Activated T-helper 2 cell treated with anti-CD3 and anti-CD28 coated beads, Interferon-gamma antibody, Interleukin-2, Interleukin-4, amounts not matched to agents 10 μg/mL and 5 μg/mL and 100 μg/mL, durations not matched to agents 14 hours and 24 hours and 36 hours (primary cell): ENCODE results near the gene STAT6. TPM values are rescaled to one million over a fixed set of nuclear protein-coding genes. Genes with fewer than 3 reads are reported as not detected.

ENCODE experiments used
- DNase-seq: peaks from one replicate; pipeline ENCODE4 v3.0.0; 2021; ENCODE audit warnings: low spot score
- H3K27ac Mint-ChIP-seq: one replicate; pipeline ENCODE4 v1.8.0; 2021; ENCODE audit warnings: mixed read lengths
- H3K27me3 Mint-ChIP-seq: one replicate; pipeline ENCODE4 v1.8.0; 2021; ENCODE audit warnings: low read depth, mixed read lengths
- H3K36me3 Mint-ChIP-seq: one replicate; pipeline ENCODE4 v1.8.0; 2021; ENCODE audit warnings: low read depth, mixed read lengths
- H3K4me1 Mint-ChIP-seq: one replicate; pipeline ENCODE4 v1.8.0; 2021; ENCODE audit warnings: low read depth, mixed read lengths
- H3K4me3 Mint-ChIP-seq: one replicate; pipeline ENCODE4 v1.8.0; 2021; ENCODE audit warnings: low read depth, mild to moderate bottlenecking, moderate library complexity, mixed read lengths
- H3K9me3 Mint-ChIP-seq: one replicate; pipeline ENCODE4 v1.8.0; 2021; ENCODE audit warnings: mixed read lengths
- intact Hi-C: fragments of 100-400 bp; cut with micrococcal nuclease; formaldehyde crosslinking; loops from one replicate; pipeline ENCODE4 v1.15.1; 2023
- total RNA-seq: library from RNA; stranded (reverse); gene quantifications from 2 replicates; pipeline ENCODE4 v1.2.3, GENCODE V29; 2022

The STAT6 gene, protein sequence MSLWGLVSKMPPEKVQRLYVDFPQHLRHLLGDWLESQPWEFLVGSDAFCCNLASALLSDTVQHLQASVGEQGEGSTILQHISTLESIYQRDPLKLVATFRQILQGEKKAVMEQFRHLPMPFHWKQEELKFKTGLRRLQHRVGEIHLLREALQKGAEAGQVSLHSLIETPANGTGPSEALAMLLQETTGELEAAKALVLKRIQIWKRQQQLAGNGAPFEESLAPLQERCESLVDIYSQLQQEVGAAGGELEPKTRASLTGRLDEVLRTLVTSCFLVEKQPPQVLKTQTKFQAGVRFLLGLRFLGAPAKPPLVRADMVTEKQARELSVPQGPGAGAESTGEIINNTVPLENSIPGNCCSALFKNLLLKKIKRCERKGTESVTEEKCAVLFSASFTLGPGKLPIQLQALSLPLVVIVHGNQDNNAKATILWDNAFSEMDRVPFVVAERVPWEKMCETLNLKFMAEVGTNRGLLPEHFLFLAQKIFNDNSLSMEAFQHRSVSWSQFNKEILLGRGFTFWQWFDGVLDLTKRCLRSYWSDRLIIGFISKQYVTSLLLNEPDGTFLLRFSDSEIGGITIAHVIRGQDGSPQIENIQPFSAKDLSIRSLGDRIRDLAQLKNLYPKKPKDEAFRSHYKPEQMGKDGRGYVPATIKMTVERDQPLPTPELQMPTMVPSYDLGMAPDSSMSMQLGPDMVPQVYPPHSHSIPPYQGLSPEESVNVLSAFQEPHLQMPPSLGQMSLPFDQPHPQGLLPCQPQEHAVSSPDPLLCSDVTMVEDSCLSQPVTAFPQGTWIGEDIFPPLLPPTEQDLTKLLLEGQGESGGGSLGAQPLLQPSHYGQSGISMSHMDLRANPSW
- 333 and 341 TPM in 2 replicates for total RNA-seq

DNA sequence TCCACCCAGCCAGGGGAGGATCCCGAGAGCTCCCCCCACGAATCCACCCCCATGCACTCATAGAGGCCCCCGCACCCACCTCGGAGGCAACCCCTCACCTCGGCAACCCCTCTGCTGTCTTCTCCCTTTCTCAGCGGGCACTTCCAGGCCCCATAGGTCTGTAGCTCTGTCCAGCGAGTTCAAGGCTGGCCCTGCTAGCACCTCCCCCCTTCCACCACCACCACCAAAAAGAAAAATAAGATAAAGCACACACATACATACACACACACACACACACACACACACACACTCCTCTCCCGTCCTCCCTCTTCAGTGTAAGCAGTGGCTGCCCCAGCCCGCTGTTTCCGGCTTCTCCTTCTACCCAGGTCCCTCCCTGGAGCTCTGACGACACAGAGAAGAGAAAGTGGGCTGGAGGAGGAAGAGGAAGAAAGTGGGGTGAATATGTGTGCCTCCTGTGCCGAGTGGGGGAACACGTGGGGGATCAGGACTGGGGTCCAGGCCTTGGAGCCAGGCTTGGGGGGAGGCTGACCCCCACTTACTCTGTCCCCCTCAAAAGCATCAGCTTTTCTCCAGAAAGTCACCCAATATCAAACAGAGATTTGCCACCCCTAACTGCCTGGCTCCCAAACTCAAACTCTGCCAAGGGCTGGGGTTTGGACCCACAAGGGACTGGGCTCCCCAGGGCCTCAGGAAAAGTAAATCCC is at the start of gene STAT6:
STAT6 (minus strand) TSS at position 332 of the 704 bp plus-strand sequence. CDS start 3,084 bp downstream, outside the sequence.
- intact Hi-C loops: loop anchor here (1.0 to 5.0 kb wide), 4 partner anchors 24 to 954 kb away; partner anchors contain the start of genes MYL6, NACA and PRIM1
- Mint-ChIP-seq H3K9me3 (no peaks in the 10 kb centered on the region), H3K27me3 (peaks cover under 1% of the 10 kb centered on the region), H3K4me1 (peaks cover 37% of the 10 kb centered on the region), H3K27ac (peak within 1 kb of the TSS; percentile 95), H3K36me3 (peaks cover 41% of the 10 kb centered on the region), H3K4me3 (peak within 1 kb of the TSS; percentile 94)
- DNase-seq: peak; percentile 83

DNA sequence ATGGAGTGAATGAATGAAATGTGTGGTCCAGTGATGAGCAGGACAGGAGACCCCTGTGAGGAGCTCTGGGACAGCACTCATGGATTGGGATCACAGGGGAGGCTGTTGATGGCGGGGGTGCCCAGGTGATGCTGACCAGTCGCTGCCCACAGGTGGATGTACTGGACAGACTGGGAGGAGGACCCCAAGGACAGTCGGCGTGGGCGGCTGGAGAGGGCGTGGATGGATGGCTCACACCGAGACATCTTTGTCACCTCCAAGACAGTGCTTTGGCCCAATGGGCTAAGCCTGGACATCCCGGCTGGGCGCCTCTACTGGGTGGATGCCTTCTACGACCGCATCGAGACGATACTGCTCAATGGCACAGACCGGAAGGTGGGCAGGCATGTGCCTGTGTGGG is 49.6 kb upstream of the STAT6 start:
- no peak overlapping the region for H3K27ac Mint-ChIP-seq
- H3K9me3 Mint-ChIP-seq: no peaks in the 10 kb centered on the region
- peaks cover 4% of the 10 kb centered on the region for H3K4me1 Mint-ChIP-seq
- no peaks in the 10 kb centered on the region for H3K27me3 Mint-ChIP-seq
- no peak overlapping the region for H3K4me3 Mint-ChIP-seq
- no peaks in the 10 kb centered on the region for H3K36me3 Mint-ChIP-seq
- DNase-seq: no peak
- intact Hi-C loops: no loop called here

DNA sequence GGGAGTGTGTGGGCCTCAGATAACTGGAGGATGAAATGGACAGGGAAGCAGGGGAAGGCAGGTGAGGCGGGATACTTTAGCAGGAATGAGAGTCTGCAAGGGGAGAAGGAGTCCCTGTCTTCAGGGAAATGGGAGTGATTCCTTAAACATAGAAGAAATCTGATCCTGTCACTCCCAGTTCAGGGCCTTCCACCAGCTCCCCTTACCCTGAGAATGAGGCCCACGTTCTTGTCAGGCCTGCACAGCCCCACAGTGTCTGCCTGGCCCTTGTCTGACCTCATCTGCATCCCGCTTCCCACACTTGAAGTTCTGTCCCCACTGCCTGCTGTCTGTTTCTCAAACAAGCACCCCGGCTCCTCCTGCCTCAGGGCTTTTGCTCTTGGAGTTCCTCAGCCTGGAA is 48.9 kb upstream of the STAT6 start:
- H3K4me3 Mint-ChIP-seq: no peak overlapping the region
- no peak overlapping the region for H3K27ac Mint-ChIP-seq
- no peaks in the 10 kb centered on the region for H3K27me3 Mint-ChIP-seq
- DNase-seq: no peak
- intact Hi-C loops: no loop called here
- H3K4me1 Mint-ChIP-seq: peaks cover 4% of the 10 kb centered on the region
- no peaks in the 10 kb centered on the region for H3K36me3 Mint-ChIP-seq
- H3K9me3 Mint-ChIP-seq: no peaks in the 10 kb centered on the region

DNA sequence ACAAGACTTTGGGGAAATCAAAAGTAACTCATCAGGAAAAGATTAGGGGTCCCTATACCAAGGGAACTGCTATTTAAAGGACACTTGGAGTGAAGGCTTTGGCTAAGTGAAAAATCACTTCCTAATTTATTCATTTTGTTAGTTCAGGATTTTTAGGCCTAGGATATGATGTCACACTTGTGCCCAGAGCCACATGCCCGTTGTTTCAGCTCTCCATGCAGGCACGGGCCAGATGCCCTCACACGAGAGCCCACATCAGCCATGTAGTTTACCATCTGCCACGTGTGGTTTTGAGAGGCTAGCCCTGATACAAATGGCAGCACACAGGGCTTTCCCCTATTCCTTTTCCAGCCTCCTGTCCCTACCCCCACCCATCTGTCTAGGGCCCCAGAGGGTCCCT is 48.1 kb upstream of the STAT6 start:
- H3K4me1 Mint-ChIP-seq: peaks cover 4% of the 10 kb centered on the region
- intact Hi-C loops: no loop called here
- H3K27ac Mint-ChIP-seq: no peak overlapping the region
- no peaks in the 10 kb centered on the region for H3K36me3 Mint-ChIP-seq
- H3K4me3 Mint-ChIP-seq: no peak overlapping the region
- DNase-seq: no peak
- no peaks in the 10 kb centered on the region for H3K9me3 Mint-ChIP-seq
- H3K27me3 Mint-ChIP-seq: no peaks in the 10 kb centered on the region

DNA sequence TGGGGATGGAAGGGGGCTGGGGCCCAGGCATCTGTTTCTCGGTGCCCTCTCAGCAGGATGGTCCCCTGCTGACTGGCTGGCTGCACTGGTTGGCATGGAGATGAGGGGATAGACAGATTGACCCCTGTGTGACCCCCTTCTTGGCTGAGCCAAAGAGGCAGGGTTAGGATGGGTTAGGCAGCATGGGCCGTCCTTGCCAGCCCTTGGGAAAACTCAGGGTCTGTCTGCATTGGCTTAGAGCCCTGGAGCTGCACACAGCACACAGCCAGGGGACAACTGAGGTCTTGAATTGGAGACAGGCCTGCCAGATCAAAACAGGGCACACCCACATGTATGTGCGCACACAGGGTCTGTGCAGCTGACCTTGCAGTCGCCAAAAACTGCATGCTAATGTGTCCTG is 47.5 kb upstream of the STAT6 start:
- Mint-ChIP-seq H3K4me1 (peaks cover 4% of the 10 kb centered on the region), H3K27me3 (no peaks in the 10 kb centered on the region), H3K9me3 (no peaks in the 10 kb centered on the region), H3K27ac (no peak overlapping the region), H3K36me3 (no peaks in the 10 kb centered on the region), H3K4me3 (no peak overlapping the region)
- no peak for DNase-seq
- intact Hi-C loops: no loop called here

DNA sequence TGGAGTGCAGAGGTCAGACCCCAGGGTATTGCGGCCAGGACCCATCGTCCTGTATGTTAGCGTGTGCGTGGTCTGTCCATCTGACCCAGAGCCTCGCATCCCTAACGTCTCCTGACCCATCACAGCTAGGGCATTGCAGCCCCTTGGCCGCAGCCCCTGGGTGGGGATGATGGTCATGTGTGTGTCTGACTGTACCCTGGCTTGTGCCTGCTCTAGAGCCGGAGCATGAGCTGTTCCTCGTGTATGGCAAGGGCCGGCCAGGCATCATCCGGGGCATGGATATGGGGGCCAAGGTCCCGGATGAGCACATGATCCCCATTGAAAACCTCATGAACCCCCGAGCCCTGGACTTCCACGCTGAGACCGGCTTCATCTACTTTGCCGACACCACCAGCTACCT is 47.0 kb upstream of the STAT6 start:
- intact Hi-C loops: no loop called here
- DNase-seq: no peak
- Mint-ChIP-seq H3K4me3 (no peak overlapping the region), H3K27ac (no peak overlapping the region), H3K9me3 (no peaks in the 10 kb centered on the region), H3K4me1 (peaks cover 4% of the 10 kb centered on the region), H3K27me3 (no peaks in the 10 kb centered on the region), H3K36me3 (no peaks in the 10 kb centered on the region)

DNA sequence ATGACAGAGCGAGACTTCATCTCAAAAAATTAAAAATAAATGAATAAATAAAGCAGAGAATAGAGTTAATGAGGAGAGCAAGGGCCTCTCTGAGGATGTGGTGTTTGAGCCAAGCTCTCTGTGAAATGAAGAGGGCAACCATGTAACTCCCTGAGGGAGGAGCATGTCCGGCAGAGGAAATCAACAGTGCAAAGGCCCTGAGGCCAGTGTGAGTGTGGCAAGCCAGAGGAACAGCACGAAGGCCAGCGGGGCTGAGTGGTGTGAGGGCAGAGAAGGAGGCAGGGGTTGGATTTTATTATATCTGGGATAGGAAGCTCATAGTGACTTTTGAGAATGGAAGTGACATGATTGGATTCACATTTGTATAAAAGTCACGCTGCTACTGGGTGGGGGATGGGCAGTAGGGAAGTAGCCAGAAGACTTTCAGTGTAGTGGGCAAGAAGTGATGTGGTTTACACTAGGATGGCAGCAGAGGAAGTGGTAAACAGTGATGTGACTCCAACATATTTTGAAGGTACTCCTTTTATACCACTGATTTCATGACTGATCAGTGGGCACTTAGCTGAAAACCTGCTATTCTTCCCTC is 46.5 kb upstream of the STAT6 start:
- peaks cover 4% of the 10 kb centered on the region for H3K4me1 Mint-ChIP-seq
- H3K27me3 Mint-ChIP-seq: no peaks in the 10 kb centered on the region
- H3K27ac Mint-ChIP-seq: no peak overlapping the region
- DNase-seq: no peak
- intact Hi-C loops: no loop called here
- no peak overlapping the region for H3K4me3 Mint-ChIP-seq
- no peaks in the 10 kb centered on the region for H3K9me3 Mint-ChIP-seq
- no peaks in the 10 kb centered on the region for H3K36me3 Mint-ChIP-seq

DNA sequence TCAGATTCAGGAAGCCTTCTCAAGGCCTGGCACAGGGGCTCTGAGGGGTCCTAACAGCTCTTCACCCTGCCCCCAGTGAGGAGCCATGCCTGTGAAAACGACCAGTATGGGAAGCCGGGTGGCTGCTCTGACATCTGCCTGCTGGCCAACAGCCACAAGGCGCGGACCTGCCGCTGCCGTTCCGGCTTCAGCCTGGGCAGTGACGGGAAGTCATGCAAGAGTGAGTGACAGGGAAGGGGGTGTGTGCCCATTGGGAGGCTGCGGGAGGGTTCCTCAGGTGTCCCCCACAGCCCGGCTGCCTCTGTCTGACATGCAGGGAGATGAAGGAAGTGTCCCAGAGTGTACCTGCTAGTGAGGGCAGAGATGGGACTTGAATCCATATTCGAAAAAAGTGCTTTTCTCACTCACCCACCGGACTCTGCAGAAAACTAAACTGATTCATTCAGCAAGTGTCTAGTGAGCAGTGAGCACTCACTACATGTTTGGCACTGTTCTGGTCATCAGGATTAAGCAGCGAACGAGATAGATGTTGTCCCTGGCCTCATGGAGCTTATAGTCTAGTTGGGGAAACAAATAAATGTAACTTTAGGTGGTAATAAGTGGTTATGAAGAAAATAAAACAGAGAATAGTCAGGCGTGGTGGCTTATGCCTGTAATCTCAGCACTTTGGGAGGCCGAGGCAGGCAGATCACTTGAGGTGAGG is 45.7 kb upstream of the STAT6 start:
- no peaks in the 10 kb centered on the region for H3K36me3 Mint-ChIP-seq
- H3K4me3 Mint-ChIP-seq: no peak overlapping the region
- peaks cover 4% of the 10 kb centered on the region for H3K4me1 Mint-ChIP-seq
- no peak overlapping the region for H3K27ac Mint-ChIP-seq
- H3K27me3 Mint-ChIP-seq: no peaks in the 10 kb centered on the region
- no peaks in the 10 kb centered on the region for H3K9me3 Mint-ChIP-seq
- intact Hi-C loops: no loop called here
- DNase-seq: no peak

DNA sequence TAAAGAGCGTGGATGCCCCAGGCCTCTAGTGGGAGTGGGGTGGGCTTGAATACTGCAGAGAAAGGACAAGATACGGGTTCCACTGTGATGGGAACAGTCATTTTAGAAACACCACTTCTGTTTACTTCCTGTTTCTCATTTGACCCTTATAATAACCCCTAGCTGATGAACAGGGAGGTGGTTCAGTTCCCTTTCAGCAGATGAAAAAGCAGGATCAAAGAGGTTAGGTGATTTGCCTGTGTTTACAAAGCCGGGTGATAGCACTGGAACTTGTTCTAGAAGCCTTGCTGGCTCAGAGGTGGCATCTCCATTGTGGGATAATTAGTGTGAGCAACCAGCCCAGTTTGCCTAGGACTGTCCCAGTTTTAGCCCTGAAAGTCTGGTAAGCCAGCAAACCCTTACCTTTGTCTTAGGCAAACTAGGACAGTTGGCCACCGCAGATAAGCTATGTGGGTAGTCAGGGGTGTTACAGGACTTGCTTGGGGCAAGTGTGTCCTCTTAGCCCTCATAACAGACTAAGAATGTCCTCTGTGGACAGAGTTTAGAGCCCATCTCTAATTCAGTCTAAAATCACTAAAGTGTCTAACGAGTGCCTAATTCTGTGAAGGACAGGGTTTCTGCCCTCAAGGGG is 43.8 kb upstream of the STAT6 start:
- Mint-ChIP-seq H3K27me3 (no peaks in the 10 kb centered on the region), H3K4me3 (no peak overlapping the region), H3K9me3 (no peaks in the 10 kb centered on the region), H3K36me3 (no peaks in the 10 kb centered on the region), H3K4me1 (peaks cover 4% of the 10 kb centered on the region), H3K27ac (no peak overlapping the region)
- no peak for DNase-seq
- intact Hi-C loops: no loop called here

DNA sequence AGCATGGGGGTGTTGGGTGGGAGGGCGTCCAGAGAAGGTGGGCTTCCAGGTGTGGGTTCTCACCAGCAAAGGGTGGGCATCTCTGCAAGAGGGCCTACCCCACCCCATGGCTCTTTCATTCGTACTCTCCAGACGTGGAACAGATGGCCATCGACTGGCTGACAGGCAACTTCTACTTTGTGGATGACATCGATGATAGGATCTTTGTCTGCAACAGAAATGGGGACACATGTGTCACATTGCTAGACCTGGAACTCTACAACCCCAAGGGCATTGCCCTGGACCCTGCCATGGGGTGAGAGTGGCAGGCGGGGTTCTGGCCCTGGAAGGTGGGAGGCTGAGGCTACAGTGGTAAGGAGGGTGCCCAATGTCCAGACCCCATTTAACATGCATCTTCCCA is 42.9 kb upstream of the STAT6 start:
- Mint-ChIP-seq H3K27me3 (no peaks in the 10 kb centered on the region), H3K4me3 (no peak overlapping the region), H3K4me1 (peaks cover 4% of the 10 kb centered on the region), H3K9me3 (no peaks in the 10 kb centered on the region), H3K36me3 (no peaks in the 10 kb centered on the region), H3K27ac (no peak overlapping the region)
- DNase-seq: no peak
- intact Hi-C loops: no loop called here

DNA sequence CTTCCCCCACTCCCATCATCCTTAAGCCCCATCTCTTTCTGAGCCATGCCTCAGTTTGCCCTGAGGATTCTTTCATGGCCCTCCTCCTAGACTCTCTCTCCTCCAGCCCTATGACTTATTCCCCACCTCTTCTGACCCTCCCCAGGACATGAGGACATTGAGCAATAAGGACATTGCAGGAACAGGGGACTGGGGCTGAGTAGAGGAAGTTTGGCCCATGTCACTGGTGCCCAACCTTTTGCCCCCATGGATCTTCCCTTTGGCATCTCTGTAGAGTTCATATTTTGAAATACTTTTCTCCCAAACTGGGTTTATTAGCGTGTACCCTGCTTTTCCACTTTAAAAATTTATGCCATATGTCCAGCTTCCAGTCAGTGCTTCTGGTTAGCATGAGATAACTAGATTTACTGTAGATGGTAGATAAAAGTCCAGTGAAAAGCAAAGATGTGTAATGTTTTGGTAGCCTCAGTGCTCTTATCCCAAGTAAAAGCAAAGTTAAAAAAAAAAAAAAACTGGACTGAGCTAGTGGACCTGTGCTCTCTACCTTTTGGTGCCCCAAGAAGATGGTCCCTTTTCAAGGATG is 42.3 kb upstream of the STAT6 start:
- intact Hi-C loops: no loop called here
- Mint-ChIP-seq H3K4me3 (no peak overlapping the region), H3K36me3 (no peaks in the 10 kb centered on the region), H3K27me3 (no peaks in the 10 kb centered on the region), H3K27ac (no peak overlapping the region), H3K9me3 (no peaks in the 10 kb centered on the region), H3K4me1 (peaks cover 4% of the 10 kb centered on the region)
- no peak for DNase-seq
